ENCODE data around the gene HCN3. TPM values are rescaled to one million over a fixed set of nuclear protein-coding genes. Genes with fewer than 3 reads are reported as not detected.

The HCN3 gene
- total and polyA plus RNA-seq, 2 of the 13 experiments (the other 11 are each of a cell fraction or from before 2014, with no cell fraction given) = 2.4 to 10.2 TPM

DNA sequence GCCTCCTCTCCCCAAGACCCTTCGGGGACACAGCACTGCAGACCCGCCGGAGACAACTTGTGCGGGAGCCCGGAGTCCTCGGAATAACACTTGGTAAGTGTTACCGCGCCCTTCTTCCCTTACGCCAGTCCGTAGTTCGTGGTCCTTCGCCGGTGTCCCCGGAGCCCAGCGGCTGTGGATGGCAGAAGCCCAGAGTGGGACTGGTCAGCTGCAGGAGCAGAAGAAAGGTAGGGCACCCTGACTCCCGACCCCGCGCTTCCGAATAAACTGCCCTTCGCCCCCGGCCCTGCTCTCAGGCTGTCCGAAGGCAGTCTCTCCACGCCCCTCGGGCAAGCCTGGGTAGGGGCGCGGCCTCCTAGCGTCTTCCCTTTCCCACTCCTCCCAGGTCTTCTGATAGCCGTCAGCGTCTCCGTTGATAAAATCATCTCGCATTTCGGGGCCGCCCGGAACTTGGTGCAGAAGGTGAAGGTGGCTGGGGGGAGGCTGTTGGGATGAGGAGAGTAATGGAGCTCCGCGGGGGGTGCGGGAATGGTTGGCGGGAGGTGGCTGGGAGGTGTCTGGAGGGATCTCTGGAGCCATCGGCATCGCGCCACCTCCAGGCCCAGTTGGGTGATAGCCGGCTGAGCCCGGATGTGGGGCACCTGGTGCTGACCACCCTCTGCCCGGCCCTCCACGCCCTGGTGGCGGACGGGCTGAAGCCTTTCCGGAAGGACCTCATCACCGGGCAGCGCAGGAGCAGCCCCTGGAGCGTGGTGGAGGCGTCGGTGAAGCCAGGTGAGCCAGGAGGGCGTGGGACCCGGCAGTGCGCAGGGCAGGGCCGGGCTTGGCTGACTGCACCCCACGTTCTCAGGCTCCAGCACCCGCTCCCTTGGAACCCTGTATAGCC is 47.7 kb downstream of the HCN3 start (continued):
- TF ChIP-seq SAP130 (CRISPR knock-in tag; IDR thresholded peaks at IDR 0.05; ENCODE audit: low read depth) (peak; percentile 62; the same call in 1 of the 2 replicates), ZMYM3 (CRISPR knock-in tag; IDR thresholded peaks at IDR 0.05) (no peak), PCBP1 (IDR thresholded peaks at IDR 0.05; ENCODE audit: borderline replicate concordance, low read depth, low read length) (no peak), KLF13 (CRISPR knock-in tag; IDR thresholded peaks at IDR 0.05) (no peak), TARDBP (CRISPR knock-in tag; IDR thresholded peaks at IDR 0.05) (no peak), RAD51 (IDR thresholded peaks at IDR 0.05; ENCODE audit: borderline replicate concordance) (no peak), KDM6A (CRISPR knock-in tag; IDR thresholded peaks at IDR 0.05; ENCODE audit: low read depth) (no peak)
- TF ChIP-seq, protein P1, sequence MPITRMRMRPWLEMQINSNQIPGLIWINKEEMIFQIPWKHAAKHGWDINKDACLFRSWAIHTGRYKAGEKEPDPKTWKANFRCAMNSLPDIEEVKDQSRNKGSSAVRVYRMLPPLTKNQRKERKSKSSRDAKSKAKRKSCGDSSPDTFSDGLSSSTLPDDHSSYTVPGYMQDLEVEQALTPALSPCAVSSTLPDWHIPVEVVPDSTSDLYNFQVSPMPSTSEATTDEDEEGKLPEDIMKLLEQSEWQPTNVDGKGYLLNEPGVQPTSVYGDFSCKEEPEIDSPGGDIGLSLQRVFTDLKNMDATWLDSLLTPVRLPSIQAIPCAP (CRISPR knock-in tag; IDR thresholded peaks at IDR 0.05; ENCODE audit: low read depth) = no peak
- TF ChIP-seq, protein P2, sequence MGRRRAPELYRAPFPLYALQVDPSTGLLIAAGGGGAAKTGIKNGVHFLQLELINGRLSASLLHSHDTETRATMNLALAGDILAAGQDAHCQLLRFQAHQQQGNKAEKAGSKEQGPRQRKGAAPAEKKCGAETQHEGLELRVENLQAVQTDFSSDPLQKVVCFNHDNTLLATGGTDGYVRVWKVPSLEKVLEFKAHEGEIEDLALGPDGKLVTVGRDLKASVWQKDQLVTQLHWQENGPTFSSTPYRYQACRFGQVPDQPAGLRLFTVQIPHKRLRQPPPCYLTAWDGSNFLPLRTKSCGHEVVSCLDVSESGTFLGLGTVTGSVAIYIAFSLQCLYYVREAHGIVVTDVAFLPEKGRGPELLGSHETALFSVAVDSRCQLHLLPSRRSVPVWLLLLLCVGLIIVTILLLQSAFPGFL (CRISPR knock-in tag; IDR thresholded peaks at IDR 0.05) = no peak
- TF ChIP-seq, protein P3, sequence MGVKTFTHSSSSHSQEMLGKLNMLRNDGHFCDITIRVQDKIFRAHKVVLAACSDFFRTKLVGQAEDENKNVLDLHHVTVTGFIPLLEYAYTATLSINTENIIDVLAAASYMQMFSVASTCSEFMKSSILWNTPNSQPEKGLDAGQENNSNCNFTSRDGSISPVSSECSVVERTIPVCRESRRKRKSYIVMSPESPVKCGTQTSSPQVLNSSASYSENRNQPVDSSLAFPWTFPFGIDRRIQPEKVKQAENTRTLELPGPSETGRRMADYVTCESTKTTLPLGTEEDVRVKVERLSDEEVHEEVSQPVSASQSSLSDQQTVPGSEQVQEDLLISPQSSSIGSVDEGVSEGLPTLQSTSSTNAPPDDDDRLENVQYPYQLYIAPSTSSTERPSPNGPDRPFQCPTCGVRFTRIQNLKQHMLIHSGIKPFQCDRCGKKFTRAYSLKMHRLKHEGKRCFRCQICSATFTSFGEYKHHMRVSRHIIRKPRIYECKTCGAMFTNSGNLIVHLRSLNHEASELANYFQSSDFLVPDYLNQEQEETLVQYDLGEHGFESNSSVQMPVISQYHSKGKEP (CRISPR knock-in tag; IDR thresholded peaks at IDR 0.05) = no peak
- TF ChIP-seq, protein P4, sequence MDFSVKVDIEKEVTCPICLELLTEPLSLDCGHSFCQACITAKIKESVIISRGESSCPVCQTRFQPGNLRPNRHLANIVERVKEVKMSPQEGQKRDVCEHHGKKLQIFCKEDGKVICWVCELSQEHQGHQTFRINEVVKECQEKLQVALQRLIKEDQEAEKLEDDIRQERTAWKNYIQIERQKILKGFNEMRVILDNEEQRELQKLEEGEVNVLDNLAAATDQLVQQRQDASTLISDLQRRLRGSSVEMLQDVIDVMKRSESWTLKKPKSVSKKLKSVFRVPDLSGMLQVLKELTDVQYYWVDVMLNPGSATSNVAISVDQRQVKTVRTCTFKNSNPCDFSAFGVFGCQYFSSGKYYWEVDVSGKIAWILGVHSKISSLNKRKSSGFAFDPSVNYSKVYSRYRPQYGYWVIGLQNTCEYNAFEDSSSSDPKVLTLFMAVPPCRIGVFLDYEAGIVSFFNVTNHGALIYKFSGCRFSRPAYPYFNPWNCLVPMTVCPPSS (IDR thresholded peaks at IDR 0.05) = no peak
- TF ChIP-seq, protein P5, sequence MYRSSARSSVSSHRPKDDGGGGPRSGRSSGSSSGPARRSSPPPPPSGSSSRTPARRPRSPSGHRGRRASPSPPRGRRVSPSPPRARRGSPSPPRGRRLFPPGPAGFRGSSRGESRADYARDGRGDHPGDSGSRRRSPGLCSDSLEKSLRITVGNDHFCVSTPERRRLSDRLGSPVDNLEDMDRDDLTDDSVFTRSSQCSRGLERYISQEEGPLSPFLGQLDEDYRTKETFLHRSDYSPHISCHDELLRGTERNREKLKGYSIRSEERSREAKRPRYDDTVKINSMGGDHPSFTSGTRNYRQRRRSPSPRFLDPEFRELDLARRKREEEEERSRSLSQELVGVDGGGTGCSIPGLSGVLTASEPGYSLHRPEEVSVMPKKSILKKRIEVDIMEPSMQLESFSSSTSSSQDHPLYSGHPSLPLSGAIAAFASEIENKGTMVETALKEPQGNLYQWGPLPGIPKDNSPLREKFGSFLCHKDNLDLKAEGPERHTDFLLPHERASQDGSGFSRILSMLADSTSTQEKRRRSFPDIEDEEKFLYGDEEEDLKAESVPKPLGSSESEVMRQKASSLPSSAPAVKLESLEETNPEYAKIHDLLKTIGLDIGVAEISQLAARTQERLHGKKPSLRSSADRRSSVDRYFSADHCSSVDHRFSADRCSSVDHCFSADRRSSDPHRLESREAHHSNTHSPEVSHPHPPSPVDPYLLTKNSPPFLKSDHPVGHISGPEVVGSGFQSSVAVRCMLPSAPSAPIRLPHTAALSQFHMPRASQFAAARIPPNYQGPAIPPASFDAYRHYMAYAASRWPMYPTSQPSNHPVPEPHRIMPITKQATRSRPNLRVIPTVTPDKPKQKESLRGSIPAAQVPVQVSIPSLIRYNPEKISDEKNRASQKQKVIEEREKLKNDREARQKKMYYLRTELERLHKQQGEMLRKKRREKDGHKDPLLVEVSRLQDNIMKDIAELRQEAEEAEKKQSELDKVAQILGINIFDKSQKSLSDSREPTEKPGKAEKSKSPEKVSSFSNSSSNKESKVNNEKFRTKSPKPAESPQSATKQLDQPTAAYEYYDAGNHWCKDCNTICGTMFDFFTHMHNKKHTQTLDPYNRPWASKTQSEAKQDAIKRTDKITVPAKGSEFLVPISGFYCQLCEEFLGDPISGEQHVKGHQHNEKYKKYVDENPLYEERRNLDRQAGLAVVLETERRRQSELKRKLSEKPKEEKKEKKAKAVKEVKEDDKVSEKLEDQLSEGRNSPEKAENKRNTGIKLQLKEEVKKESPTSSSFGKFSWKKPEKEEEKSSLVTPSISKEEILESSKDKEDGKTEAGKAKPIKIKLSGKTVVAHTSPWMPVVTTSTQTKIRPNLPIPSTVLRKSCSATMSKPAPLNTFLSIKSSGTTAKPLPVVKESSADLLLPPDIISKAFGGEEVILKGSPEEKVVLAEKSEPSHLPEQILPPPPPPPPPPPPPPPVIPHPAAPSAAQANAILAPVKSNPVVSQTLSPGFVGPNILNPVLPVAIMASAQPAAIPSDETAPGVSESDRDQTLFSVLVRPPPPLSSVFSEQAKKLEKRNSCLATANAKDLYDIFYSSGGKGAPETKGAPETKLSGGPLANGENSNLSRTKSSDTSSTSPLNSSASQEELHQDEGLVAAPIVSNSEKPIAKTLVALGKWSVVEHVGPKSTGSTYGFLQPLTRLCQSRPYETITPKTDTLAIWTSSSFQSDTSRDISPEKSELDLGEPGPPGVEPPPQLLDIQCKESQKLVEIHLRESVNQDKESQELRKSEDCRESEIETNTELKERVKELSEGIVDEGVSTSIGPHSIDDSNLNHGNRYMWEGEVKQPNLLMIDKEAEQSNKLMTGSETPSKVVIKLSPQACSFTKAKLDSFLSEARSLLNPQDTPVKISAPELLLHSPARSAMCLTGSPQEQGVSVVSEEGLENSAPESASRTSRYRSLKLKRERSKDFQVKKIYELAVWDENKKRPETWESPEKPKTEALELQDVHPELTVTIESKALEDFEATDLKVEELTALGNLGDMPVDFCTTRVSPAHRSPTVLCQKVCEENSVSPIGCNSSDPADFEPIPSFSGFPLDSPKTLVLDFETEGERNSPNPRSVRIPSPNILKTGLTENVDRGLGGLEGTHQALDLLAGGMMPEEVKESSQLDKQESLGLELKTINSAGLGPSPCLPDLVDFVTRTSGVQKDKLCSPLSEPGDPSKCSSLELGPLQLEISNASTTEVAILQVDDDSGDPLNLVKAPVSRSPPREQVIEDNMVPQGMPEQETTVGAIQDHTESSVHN (CRISPR knock-in tag; IDR thresholded peaks at IDR 0.05) = peak; percentile 65; the same call in 1 of the 2 replicates
- TF ChIP-seq, protein P6, sequence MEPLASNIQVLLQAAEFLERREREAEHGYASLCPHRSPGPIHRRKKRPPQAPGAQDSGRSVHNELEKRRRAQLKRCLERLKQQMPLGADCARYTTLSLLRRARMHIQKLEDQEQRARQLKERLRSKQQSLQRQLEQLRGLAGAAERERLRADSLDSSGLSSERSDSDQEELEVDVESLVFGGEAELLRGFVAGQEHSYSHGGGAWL (CRISPR knock-in tag; IDR thresholded peaks at IDR 0.05) = no peak
